WTC11 (cell line): ENCODE results near the gene NRXN3.

Source experiments
- ZNF121 ChIP-seq: sonication (generic); formaldehyde crosslinking; IDR thresholded peaks from 2 replicates; pipeline ENCODE4 v1.8.0; 2023; ENCODE audit warnings: missing genetic modification reagents
- TF ChIP-seq, protein P1 (sequence below): fragments of 200-600 bp; IDR thresholded peaks from 2 replicates; pipeline ENCODE4 v1.8.0; 2022; ENCODE audit warnings: antibody characterized with exemption
- TF ChIP-seq, protein P2 (sequence below): sonication (generic); formaldehyde crosslinking; IDR thresholded peaks from 2 replicates; pipeline ENCODE4 v1.8.1; 2023; ENCODE audit warnings: mild to moderate bottlenecking, missing genetic modification reagents, borderline replicate concordance

DNA sequence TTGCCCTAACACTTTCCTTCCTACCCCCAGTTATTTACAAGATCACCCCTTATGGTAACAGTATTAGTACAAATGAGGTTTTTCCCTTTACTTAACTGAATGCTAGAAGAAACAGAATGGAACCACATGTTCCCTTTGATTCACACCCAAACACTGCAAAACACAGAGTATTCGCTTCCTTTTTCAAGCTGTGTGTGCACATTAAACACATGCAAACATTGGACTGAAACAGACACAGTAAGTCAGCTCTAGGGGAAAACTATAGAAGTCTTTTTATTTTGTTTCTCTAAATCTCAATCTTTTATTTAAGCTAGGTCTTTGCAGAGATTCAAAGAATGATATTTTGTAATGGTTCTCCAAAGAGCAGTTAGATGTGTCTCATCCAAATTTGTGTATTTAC, 1312.7 kb downstream of the NRXN3 start:
- no peak for TF ChIP-seq ZNF121
- TF ChIP-seq, protein P1, sequence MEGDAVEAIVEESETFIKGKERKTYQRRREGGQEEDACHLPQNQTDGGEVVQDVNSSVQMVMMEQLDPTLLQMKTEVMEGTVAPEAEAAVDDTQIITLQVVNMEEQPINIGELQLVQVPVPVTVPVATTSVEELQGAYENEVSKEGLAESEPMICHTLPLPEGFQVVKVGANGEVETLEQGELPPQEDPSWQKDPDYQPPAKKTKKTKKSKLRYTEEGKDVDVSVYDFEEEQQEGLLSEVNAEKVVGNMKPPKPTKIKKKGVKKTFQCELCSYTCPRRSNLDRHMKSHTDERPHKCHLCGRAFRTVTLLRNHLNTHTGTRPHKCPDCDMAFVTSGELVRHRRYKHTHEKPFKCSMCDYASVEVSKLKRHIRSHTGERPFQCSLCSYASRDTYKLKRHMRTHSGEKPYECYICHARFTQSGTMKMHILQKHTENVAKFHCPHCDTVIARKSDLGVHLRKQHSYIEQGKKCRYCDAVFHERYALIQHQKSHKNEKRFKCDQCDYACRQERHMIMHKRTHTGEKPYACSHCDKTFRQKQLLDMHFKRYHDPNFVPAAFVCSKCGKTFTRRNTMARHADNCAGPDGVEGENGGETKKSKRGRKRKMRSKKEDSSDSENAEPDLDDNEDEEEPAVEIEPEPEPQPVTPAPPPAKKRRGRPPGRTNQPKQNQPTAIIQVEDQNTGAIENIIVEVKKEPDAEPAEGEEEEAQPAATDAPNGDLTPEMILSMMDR = no peak
- TF ChIP-seq, protein P2, sequence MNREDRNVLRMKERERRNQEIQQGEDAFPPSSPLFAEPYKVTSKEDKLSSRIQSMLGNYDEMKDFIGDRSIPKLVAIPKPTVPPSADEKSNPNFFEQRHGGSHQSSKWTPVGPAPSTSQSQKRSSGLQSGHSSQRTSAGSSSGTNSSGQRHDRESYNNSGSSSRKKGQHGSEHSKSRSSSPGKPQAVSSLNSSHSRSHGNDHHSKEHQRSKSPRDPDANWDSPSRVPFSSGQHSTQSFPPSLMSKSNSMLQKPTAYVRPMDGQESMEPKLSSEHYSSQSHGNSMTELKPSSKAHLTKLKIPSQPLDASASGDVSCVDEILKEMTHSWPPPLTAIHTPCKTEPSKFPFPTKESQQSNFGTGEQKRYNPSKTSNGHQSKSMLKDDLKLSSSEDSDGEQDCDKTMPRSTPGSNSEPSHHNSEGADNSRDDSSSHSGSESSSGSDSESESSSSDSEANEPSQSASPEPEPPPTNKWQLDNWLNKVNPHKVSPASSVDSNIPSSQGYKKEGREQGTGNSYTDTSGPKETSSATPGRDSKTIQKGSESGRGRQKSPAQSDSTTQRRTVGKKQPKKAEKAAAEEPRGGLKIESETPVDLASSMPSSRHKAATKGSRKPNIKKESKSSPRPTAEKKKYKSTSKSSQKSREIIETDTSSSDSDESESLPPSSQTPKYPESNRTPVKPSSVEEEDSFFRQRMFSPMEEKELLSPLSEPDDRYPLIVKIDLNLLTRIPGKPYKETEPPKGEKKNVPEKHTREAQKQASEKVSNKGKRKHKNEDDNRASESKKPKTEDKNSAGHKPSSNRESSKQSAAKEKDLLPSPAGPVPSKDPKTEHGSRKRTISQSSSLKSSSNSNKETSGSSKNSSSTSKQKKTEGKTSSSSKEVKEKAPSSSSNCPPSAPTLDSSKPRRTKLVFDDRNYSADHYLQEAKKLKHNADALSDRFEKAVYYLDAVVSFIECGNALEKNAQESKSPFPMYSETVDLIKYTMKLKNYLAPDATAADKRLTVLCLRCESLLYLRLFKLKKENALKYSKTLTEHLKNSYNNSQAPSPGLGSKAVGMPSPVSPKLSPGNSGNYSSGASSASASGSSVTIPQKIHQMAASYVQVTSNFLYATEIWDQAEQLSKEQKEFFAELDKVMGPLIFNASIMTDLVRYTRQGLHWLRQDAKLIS (CRISPR knock-in tag) = no peak
